HG03097 (cell line): Measurements from ENCODE around the gene NARS2.
"Not testable (repeated sequence)": the region's sequence is repeated elsewhere in the genome, so short reads cannot be mapped to it uniquely, and the experiment has no call there.

Experiments used
- ATAC-seq: cut with Tn5 transposase; IDR thresholded peaks from one replicate; pipeline ENCODE4 v1.9.1; 2021; ENCODE audit not compliant: unreplicated experiment, low FRiP score

Gene NARS2, protein sequence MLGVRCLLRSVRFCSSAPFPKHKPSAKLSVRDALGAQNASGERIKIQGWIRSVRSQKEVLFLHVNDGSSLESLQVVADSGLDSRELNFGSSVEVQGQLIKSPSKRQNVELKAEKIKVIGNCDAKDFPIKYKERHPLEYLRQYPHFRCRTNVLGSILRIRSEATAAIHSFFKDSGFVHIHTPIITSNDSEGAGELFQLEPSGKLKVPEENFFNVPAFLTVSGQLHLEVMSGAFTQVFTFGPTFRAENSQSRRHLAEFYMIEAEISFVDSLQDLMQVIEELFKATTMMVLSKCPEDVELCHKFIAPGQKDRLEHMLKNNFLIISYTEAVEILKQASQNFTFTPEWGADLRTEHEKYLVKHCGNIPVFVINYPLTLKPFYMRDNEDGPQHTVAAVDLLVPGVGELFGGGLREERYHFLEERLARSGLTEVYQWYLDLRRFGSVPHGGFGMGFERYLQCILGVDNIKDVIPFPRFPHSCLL

GRCh38 chr11:78574386-78575381, at the start of gene NARS2:
NARS2 (minus strand) TSS chr11:78574864; CDS start chr11:78574488, 376 bp downstream.
- ATAC-seq = peak; percentile 93

GRCh38 chr11:78622666-78623065, 48.0 kb upstream of the NARS2 start:
- no peak for ATAC-seq

GRCh38 chr11:78620159-78620558, 45.5 kb upstream of the NARS2 start:
- no peak for ATAC-seq

GRCh38 chr11:78615724-78616123, 41.1 kb upstream of the NARS2 start:
- no peak for ATAC-seq

DNA sequence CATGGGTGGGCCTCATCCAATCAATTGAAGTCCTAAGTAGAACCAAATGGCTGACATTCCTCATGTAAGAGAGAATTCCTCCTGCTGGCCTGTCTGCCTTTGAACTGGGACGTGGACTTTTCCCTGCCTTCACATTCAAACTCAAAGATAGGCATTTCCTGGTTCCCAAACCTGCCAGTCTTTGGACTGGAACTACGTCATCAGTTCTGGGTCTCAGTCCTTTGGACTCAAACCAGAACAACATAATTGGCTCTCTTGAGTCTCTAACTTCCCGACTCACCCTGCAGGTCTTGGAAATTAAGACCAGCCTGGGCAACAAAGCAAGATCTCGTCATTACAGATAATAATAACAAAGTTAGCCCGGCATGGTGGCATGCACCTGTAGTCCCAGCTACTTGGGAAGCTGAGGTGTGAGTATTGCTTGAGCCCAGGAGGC, 38.7 kb upstream of the NARS2 start:
- no peak for ATAC-seq

DNA sequence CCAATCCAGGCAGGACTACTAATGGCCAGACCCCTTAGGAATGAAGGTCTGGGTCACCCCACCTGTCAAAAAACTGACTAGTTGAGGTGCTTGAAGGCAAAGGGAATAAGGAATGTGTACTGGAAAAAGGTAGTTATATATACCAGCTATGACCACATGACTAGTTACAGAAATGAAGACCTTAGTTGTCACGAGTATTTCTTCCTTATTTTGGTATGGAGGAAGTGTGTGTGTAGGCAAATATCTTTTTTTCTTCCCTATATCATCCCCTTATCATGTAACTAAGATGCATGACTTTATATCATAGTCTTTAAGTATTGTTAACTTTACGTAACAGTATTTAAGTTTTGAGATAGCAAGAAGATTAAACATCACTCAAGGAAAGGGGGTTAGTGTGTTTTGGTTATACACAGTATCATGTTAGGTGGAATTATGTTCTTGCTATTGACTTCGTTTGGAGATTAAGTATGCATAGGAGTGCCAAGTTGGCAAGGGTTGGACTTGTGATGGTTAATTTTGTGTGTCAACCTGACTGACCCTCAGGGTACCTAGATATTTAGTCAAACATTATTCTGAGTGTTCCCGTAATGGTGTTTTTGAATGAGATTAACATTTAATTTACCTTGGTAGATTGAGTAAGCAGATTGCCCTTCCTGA, 38.2 kb upstream of the NARS2 start:
- no peak for ATAC-seq

DNA sequence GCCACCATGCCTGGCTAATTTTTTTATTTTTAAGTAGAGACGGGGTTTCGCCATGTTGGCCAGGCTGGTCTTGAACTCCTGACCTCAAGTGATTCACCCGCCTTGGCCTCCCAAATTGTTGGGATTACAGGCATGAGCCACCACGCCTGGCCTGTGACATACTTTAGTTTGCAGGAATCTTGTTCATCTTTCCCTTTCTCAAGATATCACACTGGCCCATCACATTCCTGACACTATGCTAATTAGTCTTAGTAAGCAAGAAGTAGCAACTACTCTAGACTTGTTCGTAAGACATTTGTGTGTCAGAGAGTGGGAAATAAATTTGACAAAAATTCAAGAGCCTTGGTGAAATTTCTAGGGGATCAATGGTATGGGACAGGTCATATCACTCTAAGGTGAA, 34.7 kb upstream of the NARS2 start:
- not testable (repeated sequence) for ATAC-seq

GRCh38 chr11:78607696-78608095, 33.0 kb upstream of the NARS2 start:
- ATAC-seq = no peak

DNA sequence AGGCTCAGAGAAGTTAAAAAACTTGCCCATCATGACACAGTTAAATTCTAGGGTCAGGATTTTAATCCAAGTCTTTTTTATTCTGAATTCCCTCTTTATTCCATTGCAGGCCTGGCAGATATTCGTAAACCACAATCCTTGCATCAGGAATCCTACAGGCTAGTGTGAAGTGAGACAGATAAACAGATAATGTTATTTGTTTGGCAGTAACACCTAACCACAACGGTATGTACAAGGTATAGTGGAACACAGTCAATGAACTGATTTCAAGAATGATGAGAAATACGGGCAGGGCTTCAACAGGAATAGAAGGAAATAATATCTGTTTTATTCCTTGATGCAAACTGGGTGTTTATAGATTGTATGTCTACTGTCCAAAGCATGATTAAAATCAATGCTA, 32.0 kb upstream of the NARS2 start:
- ATAC-seq = no peak

GRCh38 chr11:78605296-78605695, 30.6 kb upstream of the NARS2 start:
- ATAC-seq = no peak

DNA sequence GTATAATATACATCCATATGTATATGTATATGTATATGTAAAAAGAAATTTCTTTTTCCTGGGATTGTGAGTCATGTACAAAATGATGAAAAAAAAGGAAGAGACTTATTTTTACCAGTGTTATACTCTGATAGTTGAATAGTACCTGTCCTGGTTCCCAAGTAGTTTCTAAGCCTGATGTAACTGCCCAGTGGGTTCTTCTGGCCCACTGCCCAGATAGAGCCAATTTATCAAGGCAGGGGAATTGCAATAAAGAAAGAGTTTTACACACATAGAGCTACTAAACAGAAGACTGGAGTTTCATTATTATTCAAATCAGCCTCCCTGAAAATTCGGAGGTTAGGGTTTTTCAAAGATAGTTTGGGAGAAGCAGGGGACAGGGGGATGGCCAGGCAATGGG, 29.1 kb upstream of the NARS2 start:
- no peak for ATAC-seq

DNA sequence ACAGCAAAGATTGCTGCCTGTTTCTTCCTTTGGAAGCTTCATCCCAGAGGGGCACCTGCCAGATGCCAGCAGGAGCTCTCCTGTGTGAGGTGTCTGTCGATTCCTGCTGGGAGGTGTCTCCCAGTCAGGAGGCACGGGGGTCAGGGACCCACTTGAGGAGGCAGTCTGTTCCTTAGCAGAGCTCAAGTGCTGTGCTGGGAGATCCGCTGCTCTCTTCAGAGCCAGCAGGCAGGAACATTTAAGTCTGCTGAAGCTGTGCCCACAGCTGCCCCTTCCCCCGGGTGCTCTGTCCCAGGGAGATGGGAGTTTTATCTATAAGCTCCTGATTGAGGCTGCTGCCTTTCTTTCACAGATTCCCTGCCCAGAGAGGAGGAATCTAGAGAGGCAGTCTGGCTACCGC, 28.1 kb upstream of the NARS2 start:
- ATAC-seq = not testable (repeated sequence)

- ATAC-seq = not testable (repeated sequence)
These were observed 26.4 kb upstream of the NARS2 start for GRCh38 chr11:78601066-78601465.

GRCh38 chr11:78597579-78597978, 22.9 kb upstream of the NARS2 start:
- ATAC-seq = not testable (repeated sequence)

GRCh38 chr11:78595436-78596130, 20.9 kb upstream of the NARS2 start:
- no peak for ATAC-seq

DNA sequence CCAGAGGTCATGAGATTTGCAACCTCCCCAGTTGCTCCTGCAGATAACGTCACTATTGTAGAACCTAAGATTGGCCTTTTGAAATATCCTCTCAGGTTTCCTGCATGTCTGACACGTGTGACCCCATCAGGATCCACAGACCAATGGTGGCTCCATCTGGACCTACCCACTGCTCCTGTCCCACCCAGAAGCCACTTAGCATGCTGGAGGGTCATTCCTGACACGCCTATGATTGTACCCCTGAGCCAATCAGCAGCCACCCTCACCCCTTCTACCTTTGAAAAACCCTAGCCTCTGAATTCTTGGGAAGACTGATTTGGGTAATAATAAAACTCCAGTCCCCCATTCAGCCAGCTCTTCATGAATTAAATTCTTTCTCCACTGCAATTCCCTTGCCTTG, 20.1 kb upstream of the NARS2 start:
- ATAC-seq = no peak

- ATAC-seq = no peak
These were observed 13.9 kb upstream of the NARS2 start for GRCh38 chr11:78588517-78588916.

DNA sequence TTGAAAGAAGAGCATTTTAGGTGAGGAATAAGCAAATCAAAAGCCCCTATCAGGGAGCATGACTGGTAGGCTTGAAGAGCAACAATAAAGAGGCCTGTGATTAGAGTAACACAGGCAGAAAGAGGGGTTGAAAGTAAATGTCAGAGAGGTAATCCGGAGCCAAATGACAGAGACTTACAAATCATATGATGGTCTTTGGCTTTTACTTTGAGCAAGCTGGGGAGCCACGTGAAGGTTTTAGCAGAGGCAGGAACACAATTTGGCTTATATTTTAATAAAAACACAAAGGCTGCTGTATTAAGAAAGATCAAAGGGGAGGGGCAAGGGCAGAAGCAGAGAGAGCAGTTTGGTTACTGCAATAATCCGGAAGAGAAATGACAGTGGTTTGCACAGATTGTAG, 12.8 kb upstream of the NARS2 start:
- no peak for ATAC-seq

DNA sequence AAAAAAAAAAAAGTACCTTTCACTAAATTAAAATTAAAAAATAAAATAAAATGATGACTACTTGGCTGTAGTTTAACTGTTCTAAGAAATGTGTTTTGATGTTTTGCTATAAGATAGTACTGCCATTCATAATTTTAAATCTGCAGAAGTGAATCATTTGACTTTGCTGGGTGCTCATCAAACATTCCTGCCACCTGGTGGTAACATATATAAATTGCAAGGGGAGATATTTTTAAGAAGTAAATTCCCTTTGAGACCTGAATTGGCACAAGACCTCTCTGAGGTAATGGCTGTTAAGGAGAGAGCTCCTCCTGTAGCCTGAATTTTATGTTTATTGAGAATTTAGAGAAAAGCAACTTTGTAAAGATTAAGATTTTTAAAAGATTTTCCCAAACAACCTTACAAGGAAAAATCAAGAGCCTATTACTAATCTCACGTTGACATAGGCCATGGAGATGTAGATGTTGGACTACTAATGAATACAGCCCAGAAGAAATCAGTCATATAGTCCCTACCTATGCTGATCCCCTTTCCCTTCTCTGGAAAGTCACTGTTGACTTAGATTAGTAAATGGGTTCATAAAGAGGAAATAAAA, 11.9 kb upstream of the NARS2 start:
- no peak for ATAC-seq

DNA sequence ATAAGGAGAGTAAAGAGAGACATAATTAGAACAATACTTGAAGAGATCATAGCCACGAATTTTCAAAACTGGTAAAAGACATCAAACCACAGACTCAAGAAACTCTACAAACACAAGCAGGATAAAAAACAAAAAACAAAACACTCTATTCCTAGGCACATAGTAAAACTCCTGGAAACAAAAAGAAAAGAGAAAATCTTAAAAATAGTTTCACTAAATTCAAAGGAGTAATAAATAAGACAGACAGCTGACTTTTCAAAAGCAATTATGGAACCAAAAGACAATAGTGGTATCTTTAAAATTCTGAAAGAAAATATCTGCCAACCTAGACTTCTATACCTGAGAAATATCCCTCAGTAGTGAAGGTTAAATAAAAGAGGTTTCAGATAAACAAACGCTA, 9.2 kb upstream of the NARS2 start:
- no peak for ATAC-seq
